ENCODE results near the gene NLRP8.

DNA sequence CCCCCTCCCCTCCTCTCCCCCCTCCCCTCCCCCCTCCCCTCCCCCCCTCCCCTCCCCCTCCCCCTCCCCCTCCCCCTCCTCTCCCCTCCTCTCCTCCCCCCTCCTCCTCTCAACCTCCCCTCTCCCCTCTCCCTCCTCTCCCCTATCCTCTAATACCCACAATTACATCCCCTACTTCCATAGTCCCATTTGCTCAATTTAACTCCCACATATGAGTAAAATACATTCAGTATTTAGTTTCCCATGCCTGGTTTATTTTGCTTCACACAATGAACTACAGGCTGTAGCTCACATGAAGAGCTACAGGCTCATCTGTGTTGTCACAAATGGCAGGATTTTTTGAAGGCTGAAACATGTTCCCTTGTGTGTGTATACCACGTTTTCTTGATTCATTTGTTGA lies 45.9 kb downstream of the NLRP8 start:
- TF ChIP-seq POLR2A (IDR thresholded peaks at IDR 0.05; ENCODE audit: low read depth, low read length) (no peak), TAF1 (IDR thresholded peaks at IDR 0.05; ENCODE audit: low read depth, low read length) (no peak), POLR2AphosphoS5 (IDR thresholded peaks at IDR 0.05; ENCODE audit: low read depth, low read length) (no peak), POU2F2 (IDR thresholded peaks at IDR 0.05; ENCODE audit: low read depth, low read length) (no peak), PAX5 (IDR thresholded peaks at IDR 0.05; ENCODE audit: insufficient read depth, low read length, severe bottlenecking) (no peak), SPI1 (IDR thresholded peaks at IDR 0.05; ENCODE audit: low read depth, low read length) (no peak)

Data from GM12891 (cell line).